SKM-1 (cell line): Measurements from ENCODE around the gene RBFOX2.

Experiments
- DNase-seq: peaks from one replicate; lab custom pipeline; 2025; ENCODE audit not compliant: unreplicated experiment; lab: John Stamatoyannopoulos, UW

The RBFOX2 gene

GRCh38 chr22:35978889-35979288, 49.7 kb downstream of the RBFOX2 start:
- no peak for DNase-seq

- DNase-seq, result no peak
These were observed 50.4 kb downstream of the RBFOX2 start for GRCh38 chr22:35978201-35978600.

GRCh38 chr22:35977136-35977535, 51.5 kb downstream of the RBFOX2 start:
- no peak for DNase-seq

GRCh38 chr22:35973388-35973787, 55.2 kb downstream of the RBFOX2 start:
- DNase-seq, result no peak

GRCh38 chr22:35972559-35972958, 56.1 kb downstream of the RBFOX2 start:
- no peak for DNase-seq

GRCh38 chr22:35971456-35972119, 57.0 kb downstream of the RBFOX2 start:
- no peak for DNase-seq

GRCh38 chr22:35970616-35971455, 57.8 kb downstream of the RBFOX2 start:
- no peak for DNase-seq

- DNase-seq, result no peak
These were observed 61.6 kb downstream of the RBFOX2 start for GRCh38 chr22:35967046-35967397.

- no peak for DNase-seq
These were observed 62.1 kb downstream of the RBFOX2 start for GRCh38 chr22:35966314-35967045.

- DNase-seq, result no peak
These were observed 65.3 kb downstream of the RBFOX2 start for GRCh38 chr22:35963237-35963810.

GRCh38 chr22:35961480-35962295, 66.9 kb downstream of the RBFOX2 start:
- no peak for DNase-seq

GRCh38 chr22:35960854-35961253, 67.8 kb downstream of the RBFOX2 start:
- DNase-seq, result no peak

GRCh38 chr22:35959121-35959800, 69.4 kb downstream of the RBFOX2 start:
- DNase-seq, result no peak

- no peak for DNase-seq
These were observed 70.3 kb downstream of the RBFOX2 start for GRCh38 chr22:35958334-35958733.

- DNase-seq, result no peak
These were observed 71.0 kb downstream of the RBFOX2 start for GRCh38 chr22:35957589-35957988.

- DNase-seq, result no peak
These were observed 71.8 kb downstream of the RBFOX2 start for GRCh38 chr22:35956850-35957249.

- DNase-seq, result no peak
These were observed 73.1 kb downstream of the RBFOX2 start for GRCh38 chr22:35955546-35955945.

- DNase-seq, result no peak
These were observed 76.0 kb downstream of the RBFOX2 start for GRCh38 chr22:35952576-35952975.

- DNase-seq, result no peak
These were observed 78.4 kb downstream of the RBFOX2 start for GRCh38 chr22:35950262-35950661.

- no peak for DNase-seq
These were observed 79.4 kb downstream of the RBFOX2 start for GRCh38 chr22:35949243-35949642.
